Activated T-cell treated with anti-CD3 and anti-CD28 coated beads for 48 hours (primary cell): ENCODE results near the gene GRID1.
"Not testable (repeated sequence)": the region's sequence is repeated elsewhere in the genome, so short reads cannot be mapped to it uniquely, and the experiment has no call there.

Experiments
- DNase-seq: peaks from one replicate; pipeline ENCODE4 v3.0.0-alpha.2; 2020; ENCODE audit warnings: low read depth

Gene GRID1

DNA sequence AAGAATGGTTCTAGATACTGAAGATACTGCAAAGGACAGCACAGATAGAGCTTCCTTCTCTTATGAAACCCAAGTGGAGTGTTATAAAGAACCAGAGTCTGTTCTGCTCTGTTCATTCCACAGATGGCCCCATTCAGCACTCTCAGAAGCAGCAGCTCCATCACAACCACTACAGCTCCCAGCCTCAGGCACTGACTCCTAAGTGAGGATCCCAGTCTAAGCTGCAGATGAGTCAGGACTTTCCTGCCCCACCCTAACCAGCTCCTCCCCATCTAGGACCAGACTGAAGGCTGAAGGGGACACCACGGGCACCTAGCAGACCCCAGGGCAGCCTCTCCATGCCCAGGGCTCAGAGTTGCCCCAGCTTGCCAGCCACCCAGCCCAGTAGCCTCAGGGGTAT lies 379.8 kb downstream of the GRID1 start:
- no peak for DNase-seq

DNA sequence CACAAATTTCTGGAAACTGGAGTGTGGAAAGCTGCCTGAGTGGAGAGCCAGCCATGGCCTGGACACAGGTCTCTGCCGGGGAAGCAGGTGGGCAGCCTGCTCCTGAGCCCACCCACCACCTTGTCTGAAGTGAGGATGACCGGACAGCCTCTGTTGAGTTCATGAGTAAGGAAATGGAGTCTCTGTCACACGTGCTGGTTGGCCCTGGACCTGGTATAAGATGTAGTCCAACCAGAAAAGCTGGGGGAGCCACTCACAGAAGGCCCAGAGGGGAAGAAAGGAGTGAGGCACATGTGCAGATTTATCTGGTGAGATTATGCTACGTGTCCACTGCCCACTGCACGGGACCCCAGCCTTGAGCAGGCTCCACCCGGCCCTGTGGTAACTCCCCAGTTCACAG lies 383.5 kb downstream of the GRID1 start:
- no peak for DNase-seq

- no peak for DNase-seq
Observed at GRCh38 chr10:85979598-85979997, 387.0 kb downstream of the GRID1 start.

DNA sequence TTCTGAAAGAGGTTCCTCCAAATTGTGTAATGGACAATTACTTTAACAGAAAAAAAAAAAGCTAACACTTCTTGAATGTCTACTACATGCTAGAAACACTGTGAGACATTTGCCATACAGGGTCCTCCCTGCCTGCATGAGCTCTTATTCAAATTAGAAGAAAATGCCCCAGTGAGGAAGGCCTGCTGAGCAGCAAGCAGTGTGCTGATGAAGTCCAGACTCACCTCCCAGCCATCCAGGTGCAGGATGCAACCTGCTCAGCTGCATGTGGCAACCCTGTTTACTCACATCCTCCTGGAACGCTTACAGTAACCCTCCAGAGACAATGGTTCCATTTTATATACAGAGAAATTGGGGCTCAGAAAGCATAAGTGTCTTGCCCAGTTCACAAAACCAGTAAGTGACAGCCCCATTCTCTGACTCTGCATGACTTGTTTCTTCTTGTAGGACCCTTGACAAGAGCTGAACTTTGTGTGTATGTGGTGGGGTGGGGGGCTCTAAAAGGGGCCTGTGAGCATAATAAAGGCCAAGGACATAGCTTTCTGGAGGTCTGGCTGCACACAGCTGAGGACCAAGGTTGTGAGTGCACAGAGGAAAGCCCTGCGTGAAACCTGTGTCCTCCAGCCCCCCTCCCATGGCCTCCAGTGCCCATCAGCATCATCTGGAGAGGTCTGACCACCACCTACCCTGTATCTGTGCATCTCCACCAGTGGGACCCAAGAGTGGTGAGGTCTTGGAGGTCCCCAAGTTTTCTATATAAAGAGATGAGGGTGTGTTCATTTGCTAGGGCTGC lies 387.8 kb downstream of the GRID1 start:
- DNase-seq: no peak

DNA sequence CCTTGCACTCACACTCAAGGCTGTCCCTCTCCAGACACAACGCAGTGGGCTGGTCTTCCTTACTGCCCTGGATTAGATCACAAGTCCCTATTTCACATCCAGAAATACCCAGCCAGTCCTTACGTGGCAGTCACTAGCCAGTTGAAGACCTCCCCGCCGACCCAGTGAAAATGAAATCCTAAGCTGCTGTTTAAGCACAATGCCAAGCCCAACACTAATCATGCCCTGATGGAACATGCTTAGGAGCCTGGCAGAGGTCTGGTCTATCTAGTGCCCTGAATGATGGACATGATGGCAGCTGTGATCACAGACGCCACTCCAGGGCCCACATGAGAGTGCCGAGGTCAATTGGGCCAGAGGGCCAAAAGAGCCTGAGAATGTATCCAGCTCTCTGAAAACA lies 389.0 kb downstream of the GRID1 start:
- DNase-seq: no peak

DNA sequence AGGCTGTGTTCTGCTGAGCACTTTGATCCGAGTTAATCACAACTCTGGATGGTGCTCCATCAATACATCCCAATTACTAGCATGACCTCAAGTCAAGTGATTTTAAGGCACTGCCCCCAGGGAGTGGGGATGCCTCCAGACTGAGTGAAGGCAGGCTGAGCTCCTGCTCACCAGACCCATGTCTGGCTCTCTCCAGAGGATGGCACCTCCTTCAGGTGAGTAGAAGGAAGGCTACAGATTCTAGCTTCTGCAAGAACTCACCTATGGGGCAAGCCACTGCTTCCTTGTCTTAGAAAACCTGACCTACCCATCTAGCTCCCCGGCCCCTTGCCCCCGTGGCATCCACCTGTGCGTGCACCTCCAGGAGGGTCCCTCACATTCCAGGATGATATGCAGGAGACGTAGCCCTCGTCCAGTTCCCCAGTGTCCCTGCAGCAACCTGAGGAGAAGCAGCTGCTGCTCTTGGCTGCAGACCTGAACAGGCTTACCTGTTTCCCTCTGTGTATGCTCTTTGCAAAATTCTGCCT lies 390.3 kb downstream of the GRID1 start:
- no peak for DNase-seq

DNA sequence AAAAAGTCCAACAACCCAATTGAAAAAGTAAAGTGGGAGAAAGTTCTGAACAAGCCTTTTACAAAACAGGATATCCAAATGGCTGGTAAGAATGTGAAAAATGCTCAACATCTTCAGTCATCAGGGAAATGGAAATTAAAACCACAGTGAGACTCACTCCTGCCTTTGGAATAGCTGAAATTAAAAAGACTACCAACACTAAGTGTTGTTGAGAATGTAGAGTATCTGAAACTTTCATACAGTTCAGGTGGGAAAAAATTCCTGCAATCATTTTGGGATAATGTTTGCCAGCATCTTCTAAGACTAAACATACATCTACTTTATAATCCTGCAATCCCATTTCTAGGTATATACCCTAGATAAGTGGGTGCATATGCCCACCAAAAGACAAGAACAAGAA lies 395.1 kb downstream of the GRID1 start:
- no peak for DNase-seq

- DNase-seq: no peak
Observed at GRCh38 chr10:85967594-85967993, 399.0 kb downstream of the GRID1 start.

- DNase-seq: no peak
Observed at GRCh38 chr10:85961479-85962067, 405.0 kb downstream of the GRID1 start.

DNA sequence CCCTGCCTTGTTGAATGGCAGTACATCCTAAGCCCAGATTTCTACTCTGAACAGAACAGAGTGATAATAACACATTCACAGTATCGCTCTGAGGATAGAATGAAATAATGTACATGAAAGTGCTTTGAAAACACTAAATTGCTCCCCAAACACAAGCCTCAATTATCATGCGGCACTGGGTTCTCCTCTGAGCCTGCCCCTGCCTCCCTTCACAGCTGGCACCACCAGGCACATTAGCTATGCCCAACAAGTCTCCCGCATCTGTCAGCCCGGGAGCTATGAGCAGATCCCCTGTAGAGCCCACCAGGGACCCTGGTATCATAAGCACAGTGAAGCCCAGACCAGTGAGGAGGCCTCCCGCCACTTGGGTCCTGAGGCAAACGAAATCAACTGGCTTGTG lies 405.5 kb downstream of the GRID1 start:
- no peak for DNase-seq

- no peak for DNase-seq
Observed at GRCh38 chr10:85959239-85959638, 407.4 kb downstream of the GRID1 start.

GRCh38 chr10:85950921-85951320 lies 415.7 kb downstream of the GRID1 start:
- no peak for DNase-seq

DNA sequence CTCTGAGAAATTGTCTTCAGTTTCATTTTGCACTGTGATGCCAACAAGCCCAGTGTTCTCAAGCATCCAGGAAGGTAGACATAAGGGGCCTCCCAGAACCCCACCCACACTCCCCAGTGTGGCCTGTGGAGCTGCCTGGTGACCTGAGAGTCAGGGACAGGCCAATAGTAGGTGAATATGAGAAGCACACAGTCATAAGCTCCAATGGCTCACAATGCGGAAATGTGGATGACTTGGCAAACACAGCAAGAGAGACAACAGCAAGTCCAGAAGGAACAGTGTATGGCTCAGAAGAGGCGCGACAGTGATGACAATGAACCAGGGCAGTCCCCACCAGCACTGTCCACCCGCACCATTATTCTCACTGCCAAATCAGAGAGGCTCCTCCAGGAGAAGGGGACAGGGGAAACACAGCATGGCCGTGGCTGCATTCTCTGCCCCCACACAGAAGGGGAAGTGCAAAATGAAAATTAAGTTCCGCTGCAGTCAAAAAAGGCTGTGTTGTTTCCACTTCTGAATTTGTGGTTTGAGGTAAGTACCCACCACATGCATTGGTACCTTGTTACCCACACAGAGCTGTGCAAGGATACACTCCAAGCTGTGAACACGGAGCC lies 419.8 kb downstream of the GRID1 start:
- no peak for DNase-seq

DNA sequence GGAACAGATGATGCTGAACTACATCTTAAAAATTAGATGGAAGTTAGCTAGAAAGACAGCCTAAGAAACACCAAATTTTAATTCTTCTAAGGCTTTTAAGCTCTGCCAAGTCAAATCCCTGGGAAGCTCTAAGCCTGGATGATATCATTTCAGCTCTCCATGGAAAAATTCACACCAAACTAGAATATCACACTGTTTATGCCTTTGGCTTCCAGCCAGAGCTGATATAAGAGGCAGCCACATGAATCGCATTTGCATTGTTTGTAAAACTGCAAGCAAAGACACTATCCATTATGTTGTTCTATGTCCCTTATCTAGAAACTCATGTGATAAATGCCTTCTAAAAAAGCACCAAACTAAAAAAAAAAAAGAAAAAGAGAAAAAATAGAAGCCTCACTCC lies 430.4 kb downstream of the GRID1 start:
- no peak for DNase-seq

DNA sequence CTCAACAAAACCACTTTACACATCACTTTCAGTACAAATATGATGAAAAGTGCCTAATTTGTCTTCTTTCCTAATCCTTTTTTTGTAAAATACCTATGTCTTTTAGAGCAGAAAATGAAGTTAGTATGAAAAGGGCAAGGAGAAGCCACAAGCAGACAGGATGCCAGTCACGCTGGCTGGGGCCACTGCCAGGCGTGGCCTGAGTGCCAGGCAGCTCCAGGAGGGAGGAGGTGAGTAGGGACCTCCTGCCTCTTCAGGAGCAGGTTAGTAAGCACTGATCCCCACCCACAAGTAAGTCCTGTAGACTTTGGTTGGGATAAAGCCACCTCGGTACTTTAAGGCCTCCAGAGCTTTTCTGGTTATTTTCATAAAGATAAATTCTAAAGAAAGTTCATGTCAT lies 432.0 kb downstream of the GRID1 start:
- no peak for DNase-seq

DNA sequence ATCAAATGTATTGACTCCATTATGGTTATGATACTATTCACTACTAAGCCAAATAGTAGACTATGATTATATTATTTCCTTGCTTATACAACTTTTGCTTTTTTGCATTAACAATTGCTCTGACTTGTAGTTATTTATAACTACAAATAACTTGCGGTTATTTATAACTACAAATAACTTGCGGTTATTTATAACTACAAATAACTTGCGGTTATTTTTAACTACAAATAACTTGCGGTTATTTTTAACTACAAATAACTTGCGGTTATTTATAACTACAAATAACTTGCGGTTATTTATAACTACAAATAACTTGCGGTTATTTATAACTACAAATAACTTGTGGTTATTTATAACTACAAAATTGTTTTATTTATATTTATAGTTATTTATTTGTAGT lies 436.6 kb downstream of the GRID1 start:
- not testable (repeated sequence) for DNase-seq

- DNase-seq: no peak
Observed at GRCh38 chr10:85927952-85928665, 438.5 kb downstream of the GRID1 start.

DNA sequence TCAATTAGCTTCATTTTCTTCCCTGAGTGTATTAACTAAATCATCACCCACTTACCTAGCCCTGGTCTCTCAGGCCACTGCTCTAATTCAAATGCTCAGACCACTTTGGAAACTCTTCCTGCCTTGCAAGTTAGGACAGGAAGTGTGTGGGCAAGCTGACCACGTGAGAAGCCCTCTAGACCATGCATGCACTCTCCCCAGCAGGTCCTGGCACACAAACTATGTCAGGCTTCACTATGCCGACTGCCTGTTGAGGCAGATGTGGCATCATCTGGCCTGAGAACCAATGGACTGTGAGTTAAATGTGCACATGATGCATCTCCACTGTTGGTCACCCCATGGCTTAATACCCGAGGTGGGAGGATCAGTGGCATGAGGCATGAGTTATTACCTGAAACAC lies 439.6 kb downstream of the GRID1 start:
- DNase-seq: no peak

DNA sequence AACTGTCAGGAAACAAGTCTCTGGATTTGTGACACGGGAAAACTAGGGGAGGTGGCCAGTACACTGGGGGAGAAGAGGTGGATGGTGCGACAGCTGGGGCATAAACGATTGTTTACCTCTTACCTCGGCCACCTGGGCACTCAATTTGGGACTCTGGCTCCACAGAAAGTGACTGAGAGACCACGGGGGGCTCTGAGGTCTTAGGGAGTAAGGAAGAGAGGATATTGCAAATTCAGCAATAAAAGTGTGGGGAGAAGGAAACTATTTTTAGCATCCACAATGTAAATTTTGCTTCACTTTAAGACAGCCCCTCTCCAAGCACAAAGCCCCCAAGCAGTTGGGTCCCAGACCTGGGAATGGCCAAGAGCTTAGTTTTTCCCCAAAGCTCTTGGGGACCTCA lies 440.5 kb downstream of the GRID1 start:
- no peak for DNase-seq

- DNase-seq: no peak
Observed at GRCh38 chr10:85925201-85925750, 441.3 kb downstream of the GRID1 start.

GRCh38 chr10:85924382-85925102 lies 442.1 kb downstream of the GRID1 start:
- no peak for DNase-seq
